CD4-positive, alpha-beta T cell treated with Interferon alpha-2 for 1 hour (primary cell): ENCODE data around the gene GGT6.

Experiments used
- DNase-seq, 2 donors: peaks; one replicate each; pipeline ENCODE4 v3.0.0-alpha.2; 2020 to 2022

GGT6 gene

DNA sequence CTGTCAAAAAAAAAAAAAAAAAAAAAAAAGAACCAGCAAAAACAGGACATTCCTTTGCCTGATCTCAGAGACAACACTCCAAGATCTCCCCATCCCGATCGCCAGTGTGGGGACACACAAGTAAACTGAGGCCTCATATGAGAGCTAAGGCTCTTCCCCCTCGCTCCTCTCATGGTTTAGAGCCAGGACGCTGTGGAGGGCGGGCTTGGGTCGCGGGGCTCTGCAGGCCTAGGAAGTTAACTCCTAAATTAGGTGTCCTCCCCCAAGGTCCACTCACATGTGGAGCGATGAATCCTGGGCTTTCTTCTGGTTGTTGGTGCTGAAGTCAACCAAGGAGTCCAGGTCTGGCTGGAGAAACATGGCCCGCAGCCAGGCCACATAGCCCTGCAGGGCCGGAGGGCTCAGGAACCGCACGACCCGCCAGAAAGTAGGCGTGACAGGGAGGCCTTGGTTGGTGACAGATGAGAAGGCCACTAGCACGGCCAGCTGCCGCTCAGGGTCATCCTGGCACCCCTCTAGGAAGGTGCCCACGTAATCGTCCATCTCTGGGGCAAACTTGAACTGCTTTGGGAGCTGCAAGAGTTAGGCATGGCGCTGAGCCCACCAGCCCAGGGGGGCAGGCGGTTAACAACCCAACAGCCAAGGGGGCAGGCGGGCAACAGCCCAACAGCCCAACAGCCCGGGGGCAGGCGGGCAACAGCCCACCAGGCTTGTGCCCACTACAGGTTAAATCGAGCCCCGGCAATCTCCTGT lies 10.4 kb downstream of the GGT6 start:
- DNase-seq = no peak

DNA sequence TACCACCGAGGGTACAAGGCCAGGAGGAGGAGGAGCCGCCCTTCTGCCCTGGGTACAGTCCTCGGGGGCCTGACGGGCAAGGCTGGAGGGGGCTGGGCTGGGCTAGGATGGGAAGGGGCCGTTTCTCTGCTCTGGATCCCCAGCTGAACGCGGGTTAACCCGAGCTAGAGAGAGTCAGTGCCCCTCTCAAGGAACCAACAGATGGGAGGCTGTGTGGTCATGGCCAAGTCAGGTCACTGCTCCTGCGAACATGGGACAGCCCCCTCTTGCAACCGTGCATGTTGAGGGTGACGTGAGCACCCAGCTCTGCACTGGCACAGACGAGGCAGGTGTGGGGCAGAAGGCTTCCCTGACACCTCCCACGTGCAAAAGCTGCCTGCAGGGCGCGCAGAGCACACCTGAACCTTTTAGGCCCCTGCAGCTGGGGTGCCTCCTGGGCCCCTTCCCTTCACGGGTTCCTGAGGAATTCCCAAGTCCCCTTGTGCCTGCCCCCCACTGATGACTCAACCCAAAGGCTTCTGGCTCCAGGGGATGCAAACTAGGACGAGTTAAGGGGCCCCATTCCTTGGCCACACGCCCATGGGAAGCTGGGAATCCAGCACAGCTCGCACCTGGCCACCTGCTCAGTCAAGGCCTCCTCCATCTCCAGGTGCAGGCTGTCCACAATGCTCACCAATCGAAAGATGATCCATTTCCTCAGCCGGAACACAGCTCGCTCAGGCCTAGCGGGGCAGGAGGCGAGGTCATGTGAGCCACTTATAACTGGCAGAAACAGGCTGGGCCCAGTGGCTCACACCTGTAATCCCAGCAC lies 11.5 kb downstream of the GGT6 start:
- no peak for DNase-seq

GRCh38 chr17:4548061-4548461 lies 12.3 kb downstream of the GGT6 start:
- DNase-seq = no peak

- no peak for DNase-seq
These were observed 13.1 kb downstream of the GGT6 start for GRCh38 chr17:4547118-4547906.

DNA sequence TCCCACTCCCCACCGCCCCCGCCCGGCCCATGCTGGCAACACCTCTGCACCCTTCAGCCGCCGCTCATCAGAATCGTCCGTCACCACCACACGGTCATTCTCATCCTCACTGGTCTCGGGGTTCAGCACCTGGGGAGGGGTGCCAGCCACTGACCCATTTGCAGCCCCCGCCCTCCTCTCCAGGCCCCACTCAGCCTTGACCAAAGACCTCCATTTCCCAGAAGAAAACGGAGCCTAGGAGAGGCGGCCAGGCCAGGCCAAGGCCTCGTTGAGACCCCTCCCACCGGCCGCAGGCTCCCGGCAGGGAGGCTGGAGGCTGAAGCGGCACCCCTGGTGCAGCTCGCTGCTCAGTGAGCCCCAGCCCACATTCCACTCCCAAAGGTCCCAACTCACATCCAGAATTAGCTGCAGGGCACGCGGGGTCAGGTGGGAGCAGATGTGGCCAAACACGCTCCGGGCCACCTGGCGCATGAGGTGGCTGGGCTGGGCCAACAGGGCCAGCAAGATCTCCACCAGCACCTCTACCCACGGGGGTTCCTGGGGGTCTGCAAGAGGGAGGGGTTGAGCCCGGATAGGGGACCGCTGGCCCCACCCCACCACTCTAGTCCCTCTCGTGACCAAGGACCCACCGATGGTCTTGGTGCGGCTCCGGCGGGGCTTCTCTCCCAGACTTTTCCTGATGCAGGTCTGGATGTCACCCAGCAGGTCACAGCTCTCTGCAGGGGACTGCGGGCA lies 15.0 kb downstream of the GGT6 start:
- DNase-seq = no peak

- DNase-seq = no peak
These were observed 15.5 kb downstream of the GGT6 start for GRCh38 chr17:4544951-4545216.

DNA sequence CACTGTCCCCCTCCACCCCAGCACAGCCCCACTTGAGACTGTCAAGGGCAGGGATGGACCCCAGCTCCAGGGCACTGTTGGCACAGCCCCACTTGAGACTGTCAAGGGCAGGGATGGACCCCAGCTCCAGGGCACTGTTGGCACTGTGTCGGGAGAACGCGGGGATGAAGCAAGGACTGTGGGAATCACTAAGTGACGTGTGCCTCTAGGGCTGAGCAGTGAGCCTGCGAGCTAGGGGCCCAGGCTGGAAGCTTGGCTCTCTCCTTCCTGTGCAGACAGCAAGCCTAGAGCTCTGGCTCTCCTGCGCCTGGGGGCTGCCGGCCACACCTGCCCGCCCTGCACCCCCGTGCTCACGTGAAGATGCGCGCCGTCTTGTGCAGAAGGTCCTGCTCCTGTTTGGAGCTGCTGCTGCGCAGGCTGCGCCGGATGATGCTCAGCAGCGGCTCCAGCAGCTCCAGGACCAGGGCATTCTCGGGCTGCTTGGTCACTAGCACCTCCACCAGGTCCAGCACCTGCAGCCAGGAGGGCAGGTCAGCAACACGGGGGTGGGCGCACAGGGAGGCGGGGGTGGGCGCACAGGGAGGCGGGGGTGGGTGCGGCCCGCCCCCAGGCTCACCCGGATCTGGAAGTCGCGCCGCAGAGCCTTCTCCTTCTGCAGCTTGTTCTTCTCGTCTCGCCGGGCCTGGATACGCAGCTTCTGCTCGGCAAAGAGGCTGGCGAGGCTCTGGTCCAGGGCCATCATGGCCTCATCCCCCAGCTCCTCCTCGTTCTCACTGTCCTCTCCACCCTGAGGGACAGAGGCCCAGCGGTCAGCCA lies 16.0 kb downstream of the GGT6 start:
- no peak for DNase-seq

DNA sequence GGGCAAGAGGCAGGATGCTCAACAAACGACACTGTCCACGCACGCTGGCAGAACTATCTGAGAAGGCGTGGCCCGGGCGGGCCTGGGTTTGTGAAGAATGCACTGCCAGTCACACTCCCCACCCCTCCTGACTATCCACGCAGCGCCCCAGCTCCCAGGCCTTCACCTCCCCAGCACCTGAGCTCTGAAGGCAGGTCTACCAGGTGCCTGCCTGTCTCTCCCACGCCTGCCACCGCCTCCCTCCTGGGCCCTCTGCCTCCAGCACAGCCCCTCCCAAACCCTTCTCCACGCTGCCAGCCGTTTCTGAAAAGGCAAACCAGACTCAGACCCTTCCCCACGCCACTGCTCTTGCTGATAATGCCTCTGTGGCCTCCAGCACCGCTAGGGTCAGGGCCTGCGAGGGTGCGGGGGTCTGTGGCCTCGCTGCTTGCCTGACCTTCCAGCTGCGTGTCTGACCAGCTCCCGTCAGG lies 16.8 kb downstream of the GGT6 start:
- DNase-seq = no peak

- DNase-seq = no peak
These were observed 17.6 kb downstream of the GGT6 start for GRCh38 chr17:4542726-4543191.

DNA sequence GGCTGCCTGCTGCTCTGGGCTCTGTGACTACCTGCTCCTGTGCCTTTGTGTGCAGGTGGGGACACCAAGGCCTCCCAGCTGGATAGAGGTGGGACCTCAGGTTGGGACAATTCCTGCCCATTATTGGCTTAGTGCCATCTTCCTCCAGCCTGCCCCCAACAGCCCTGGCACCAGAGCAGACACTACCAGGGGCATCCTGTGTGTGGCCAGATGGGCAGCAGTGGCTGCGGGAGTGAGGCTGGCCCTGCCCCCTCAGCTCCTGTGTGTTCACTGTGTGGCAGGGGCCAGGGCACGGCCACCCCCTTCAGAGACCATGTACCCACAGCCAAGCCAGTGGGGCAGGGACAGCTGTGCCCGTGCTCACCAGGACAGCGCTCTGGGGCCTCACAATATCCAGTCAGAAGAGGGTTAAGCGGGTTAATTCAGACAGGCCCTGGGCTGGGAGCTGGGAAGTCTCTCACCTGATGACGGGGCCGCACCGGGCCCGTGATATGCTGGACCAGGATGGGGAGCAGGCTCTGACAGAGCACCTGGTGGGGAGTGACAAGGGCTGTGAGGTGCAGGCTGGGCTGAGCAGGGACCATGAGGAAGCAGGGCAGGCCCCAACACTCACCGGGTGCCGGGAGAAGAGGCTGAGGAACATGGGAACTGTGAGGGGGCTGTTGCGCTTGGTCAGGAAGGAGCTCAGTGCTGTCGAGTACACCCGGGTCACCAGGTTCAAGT lies 18.2 kb downstream of the GGT6 start:
- no peak for DNase-seq

DNA sequence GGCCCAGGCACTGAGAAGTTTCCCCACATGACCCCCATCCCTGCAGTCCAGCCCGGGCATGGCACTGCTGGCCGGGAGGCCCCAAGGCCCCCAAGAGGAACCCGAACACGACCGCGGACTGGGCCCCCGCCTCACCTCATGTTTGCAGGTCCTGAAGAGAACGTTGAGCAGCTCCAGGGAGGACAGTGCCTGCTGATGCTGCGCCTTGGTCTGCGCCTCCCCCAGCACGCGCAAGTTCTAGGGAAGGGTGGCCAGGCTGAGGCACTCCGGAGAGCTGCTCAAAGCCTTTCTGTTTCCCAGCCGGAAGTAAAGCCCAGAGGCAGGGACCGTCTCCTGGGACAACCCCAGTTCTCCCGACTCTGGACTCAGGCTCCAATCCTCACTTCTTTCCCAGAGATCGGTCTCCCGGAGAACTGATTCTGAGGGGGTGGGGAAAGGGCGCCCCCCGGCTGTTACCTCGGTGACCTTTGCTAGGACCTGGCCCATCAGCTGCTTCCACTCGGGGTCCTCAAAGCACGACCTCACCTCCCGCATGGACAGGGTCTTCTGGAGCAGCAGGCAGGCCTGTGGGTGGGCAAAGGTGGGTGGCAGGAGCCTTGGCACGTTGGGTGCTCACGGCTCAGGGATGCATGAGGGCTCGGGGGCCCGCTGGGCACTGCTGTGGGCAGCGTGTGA lies 18.9 kb downstream of the GGT6 start:
- no peak for DNase-seq

- DNase-seq = no peak
These were observed 19.6 kb downstream of the GGT6 start for GRCh38 chr17:4540687-4541327.

DNA sequence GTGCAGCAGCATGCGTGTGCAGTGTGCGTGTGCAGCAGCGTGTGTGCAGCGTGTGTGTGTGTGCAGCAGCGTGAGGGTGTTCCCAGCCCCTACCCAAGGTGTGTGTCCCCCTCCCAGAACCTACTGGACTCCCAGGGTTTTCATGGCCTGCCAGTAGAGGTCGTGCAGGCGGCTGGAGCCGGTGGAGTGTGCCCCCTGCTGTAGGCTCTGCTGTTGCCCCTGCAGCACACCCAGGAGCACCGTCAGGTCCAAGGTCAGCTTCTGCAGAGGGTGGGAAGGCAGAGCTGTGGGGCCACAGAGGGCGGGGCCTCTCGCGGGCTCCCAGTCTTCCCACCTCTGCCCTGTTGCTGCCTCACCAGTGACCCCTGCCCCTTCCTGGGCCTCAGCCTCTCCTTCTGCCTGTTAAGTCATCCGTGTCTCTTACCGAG lies 20.1 kb downstream of the GGT6 start:
- no peak for DNase-seq

DNA sequence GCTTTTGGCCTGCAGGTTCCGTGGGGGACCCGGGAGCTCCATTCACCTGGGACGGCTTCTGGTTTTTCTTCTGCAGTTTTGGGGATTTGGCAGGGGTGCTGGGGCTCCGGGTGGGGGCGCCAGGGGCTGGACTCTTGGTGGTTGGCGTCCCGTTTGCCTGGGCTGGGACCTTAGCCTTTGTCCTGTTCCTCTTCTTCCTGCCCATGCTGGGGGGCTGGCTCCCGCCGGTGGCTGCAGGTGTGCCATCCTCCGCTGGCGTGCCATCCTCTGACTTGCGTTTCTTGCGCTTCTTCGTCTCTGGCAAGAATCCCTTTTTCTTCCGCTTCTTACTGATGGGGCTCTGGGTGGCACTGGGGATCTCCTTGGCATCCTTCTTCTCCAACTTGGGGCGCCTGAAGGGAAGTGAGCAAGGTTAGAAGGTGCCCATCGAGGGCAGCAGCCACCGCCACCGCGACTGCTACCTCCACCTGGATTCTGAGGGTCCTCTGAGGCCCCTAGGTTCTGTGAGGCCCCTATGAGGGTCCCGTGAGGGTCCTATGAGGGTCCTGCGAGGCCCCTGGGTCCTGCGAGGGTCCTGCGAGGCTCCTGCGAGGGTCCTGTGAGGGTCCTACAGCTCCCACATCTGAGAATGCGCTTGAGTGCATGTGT lies 20.7 kb downstream of the GGT6 start:
- DNase-seq = no peak

- DNase-seq = no peak
These were observed 21.4 kb downstream of the GGT6 start for GRCh38 chr17:4539025-4539424.

DNA sequence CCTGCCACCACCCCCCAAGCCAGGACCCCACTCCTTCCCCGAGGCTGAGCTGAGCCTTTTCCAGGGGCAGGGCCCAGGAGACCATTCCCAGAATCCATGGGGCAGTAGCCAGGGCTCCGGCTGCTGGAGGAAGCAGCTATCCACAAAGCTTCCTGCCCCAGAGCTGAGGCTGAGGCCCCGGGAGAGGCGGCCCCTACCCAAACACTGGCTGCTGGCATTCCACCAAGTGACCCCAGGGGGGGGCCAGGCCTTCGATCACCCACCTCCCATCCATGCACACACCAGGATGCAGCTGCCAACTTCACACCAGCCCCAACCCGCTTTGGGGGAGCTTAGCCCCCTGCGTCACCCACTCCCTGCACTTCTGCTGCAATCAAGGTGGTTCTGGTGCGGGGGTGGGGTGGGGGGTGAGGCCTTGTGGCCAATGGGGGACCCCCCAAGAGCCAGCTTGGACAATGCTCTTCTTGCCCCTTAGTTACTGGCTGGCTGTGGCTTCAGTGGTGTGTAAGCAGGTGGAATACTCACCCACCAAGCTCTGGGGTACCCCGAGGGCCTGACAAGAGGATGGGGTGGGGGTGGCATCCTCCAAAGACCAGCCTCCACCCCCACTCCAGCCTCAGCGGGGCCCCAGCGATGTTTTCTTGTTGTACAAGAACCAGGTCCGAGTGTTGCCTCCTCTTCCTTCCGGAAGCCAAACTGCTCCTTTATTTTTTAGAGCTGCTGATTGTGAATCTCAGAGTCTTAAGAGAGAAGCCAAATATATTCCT lies 22.0 kb downstream of the GGT6 start:
- DNase-seq = no peak

DNA sequence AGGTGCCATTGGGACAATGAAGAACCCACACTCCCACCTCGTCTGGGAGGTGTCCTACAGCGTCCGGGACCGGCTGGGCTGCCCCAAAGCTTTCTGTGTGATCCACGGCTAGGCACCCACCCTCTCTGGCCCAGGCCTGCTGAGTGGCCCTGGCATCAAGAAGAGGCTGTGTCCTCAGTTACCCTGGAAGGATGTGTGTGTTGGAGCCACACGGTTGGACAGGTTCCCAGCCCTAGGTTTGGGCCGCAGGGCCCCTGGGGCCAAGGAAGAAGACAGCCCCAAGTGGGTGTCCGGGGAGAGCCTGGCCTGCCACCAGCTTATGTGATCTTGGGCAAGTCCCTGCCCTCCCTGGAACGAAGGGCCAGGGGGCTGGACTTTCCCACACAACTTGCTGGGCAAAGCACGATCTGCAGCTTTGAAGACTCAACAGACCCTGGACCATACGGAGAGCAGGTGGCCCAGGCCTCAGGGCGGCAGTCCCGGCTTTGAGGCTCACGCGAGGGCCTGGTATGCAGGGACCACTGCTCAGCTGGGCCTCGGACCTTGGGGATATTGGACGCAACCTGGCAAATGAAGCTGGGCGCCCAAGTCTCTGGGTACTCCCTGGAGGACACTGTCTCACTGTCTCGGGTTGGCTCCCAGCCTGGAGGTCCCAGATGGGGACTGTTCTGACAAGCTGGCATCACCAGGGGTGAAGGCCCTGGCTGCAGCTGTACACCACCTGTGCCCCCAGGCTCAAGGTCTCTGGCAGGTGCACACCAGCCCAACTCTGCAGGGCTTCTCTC lies 22.7 kb downstream of the GGT6 start:
- no peak for DNase-seq
